SK-N-SH (cell line): ENCODE measurements around the gene UTF1. TPM values are rescaled to one million over a fixed set of nuclear protein-coding genes. Genes with fewer than 3 reads are reported as not detected.

ENCODE experiments used
- CTCF ChIA-PET: fragments of 300-600, 350-600 bp; formaldehyde crosslinking; extraction: SDS; loops from one replicate; lab custom pipeline; 2021; lab: Yijun Ruan, JAX
- POLR2A ChIA-PET: fragments of 350-600 bp; sonication (Branson Sonifier 250); formaldehyde crosslinking; extraction: SDS; loops from one replicate; lab custom pipeline; 2020; ENCODE audit warnings: antibody characterized with exemption, inconsistent platforms; lab: Yijun Ruan, JAX
- DNase-seq: peaks from one replicate; pipeline ENCODE4 v3.0.0; 2012
- H2AFZ ChIP-seq: fragments of 200-600 bp; sonication (generic); 2 replicates; pipeline ENCODE4 v1.8.1; 2016; ENCODE audit warnings: antibody characterized with exemption, mild to moderate bottlenecking, low read depth
- H3F3A ChIP-seq: fragments of 200-600 bp; sonication (generic); replicated peaks from 2 replicates; pipeline ENCODE3; 2016; ENCODE audit warnings: antibody characterized with exemption, mild to moderate bottlenecking; ENCODE audit not compliant: insufficient read depth
- H3K27ac ChIP-seq, 2 experiments: fragments of 200-500 bp in 1 of 2; fragments of 200-600 bp in 1 of 2; sonication (Bioruptor generic) in 1 of 2; sonication (generic), shearing (Covaris generic) in 1 of 2; 2 replicates each; pipeline versions ENCODE4 v1.5.1 to v1.6.1; 2014 to 2016; ENCODE audit warnings: low read depth in 2 of 2, inconsistent platforms in 1 of 2, low read length in 1 of 2, mild to moderate bottlenecking in 1 of 2, mixed read lengths in 1 of 2
- H3K27me3 ChIP-seq: fragments of 200-600 bp; sonication (generic), shearing (Covaris generic); 2 replicates; pipeline ENCODE4 v1.6.1; 2016; ENCODE audit warnings: mixed run types; ENCODE audit not compliant: insufficient read depth
- H3K36me3 ChIP-seq, 2 experiments: fragments of 200-500 bp in 1 of 2; fragments of 200-600 bp in 1 of 2; sonication (Bioruptor generic) in 1 of 2; sonication (generic) in 1 of 2; replicated peaks in 1 of 2; 2 replicates each; pipeline versions ENCODE3 to v1.5.1; 2014 to 2016; ENCODE audit warnings: low read length in 1 of 2, mild to moderate bottlenecking in 1 of 2; ENCODE audit not compliant: insufficient read depth in 2 of 2, control insufficient read depth in 1 of 2
- H3K4me1 ChIP-seq, 2 experiments: fragments of 200-500 bp in 1 of 2; fragments of 200-600 bp in 1 of 2; sonication (Bioruptor generic) in 1 of 2; sonication (generic), shearing (Covaris generic) in 1 of 2; 2 replicates each; pipeline versions ENCODE4 v1.5.1 to v1.6.1; 2014 to 2016; ENCODE audit warnings: low read depth in 1 of 2, low read length in 1 of 2, mixed run types in 1 of 2; ENCODE audit not compliant: insufficient read depth in 2 of 2, control insufficient read depth in 1 of 2
- H3K4me2 ChIP-seq: fragments of 200-600 bp; sonication (generic), shearing (Covaris generic); 2 replicates; pipeline ENCODE4 v1.6.1; 2017; ENCODE audit warnings: mixed run types
- H3K4me3 ChIP-seq, 2 experiments: fragments of 200-500 bp in 1 of 2; fragments of 200-600 bp in 1 of 2; sonication (Bioruptor generic) in 1 of 2; sonication (generic), shearing (Covaris generic) in 1 of 2; 2 replicates each; pipeline versions ENCODE4 v1.5.1 to v1.8.1; 2014 to 2016; ENCODE audit warnings: low read depth in 2 of 2, inconsistent platforms in 1 of 2, low read length in 1 of 2, mild to moderate bottlenecking in 1 of 2, mixed read lengths in 1 of 2, moderate library complexity in 1 of 2
- H3K79me2 ChIP-seq: fragments of 200-600 bp; sonication (generic); 2 replicates; pipeline ENCODE4 v1.8.1; 2017; ENCODE audit warnings: mild to moderate bottlenecking; ENCODE audit not compliant: insufficient read depth
- H3K9ac ChIP-seq: fragments of 200-600 bp; sonication (generic); 2 replicates; pipeline ENCODE4 v1.6.1; 2017; ENCODE audit warnings: mixed run types
- H3K9me2 ChIP-seq: fragments of 200-600 bp; sonication (generic); 2 replicates; pipeline ENCODE4 v1.6.1; 2017; ENCODE audit warnings: mixed run types
- H3K9me3 ChIP-seq: fragments of 200-600 bp; sonication (generic); 2 replicates; pipeline ENCODE4 v1.6.1; 2017; ENCODE audit warnings: mixed run types, mild to moderate bottlenecking, moderate library complexity
- H4K20me1 ChIP-seq: fragments of 200-600 bp; sonication (generic); 2 replicates; pipeline ENCODE4 v1.6.1; 2017; ENCODE audit warnings: mild to moderate bottlenecking, mixed run types; ENCODE audit not compliant: insufficient read depth
- ELF1 ChIP-seq: IDR thresholded peaks from 2 replicates; pipeline ENCODE4 v1.4.0; 2012
- FOXM1 ChIP-seq: IDR thresholded peaks from 2 replicates; pipeline ENCODE4 v1.4.0; 2012; ENCODE audit warnings: low read depth, mild to moderate bottlenecking
- GABPA ChIP-seq: IDR thresholded peaks from 2 replicates; pipeline ENCODE4 v1.4.0; 2012; ENCODE audit warnings: low read depth, mild to moderate bottlenecking
- NRF1 ChIP-seq: IDR thresholded peaks from 2 replicates; pipeline ENCODE4 v1.6.1; 2012; ENCODE audit warnings: low read depth, mild to moderate bottlenecking, low read length
- RAD21 ChIP-seq: IDR thresholded peaks from 2 replicates; pipeline ENCODE4 v1.6.1; 2012; ENCODE audit warnings: mild to moderate bottlenecking, low read length
- RFX5 ChIP-seq: IDR thresholded peaks from 2 replicates; pipeline ENCODE4 v1.6.1; 2012; ENCODE audit warnings: mild to moderate bottlenecking, improper control_type of control experiment, low read length
- RXRA ChIP-seq: IDR thresholded peaks from 2 replicates; pipeline ENCODE4 v1.4.0; 2012; ENCODE audit warnings: low read depth, mild to moderate bottlenecking, borderline replicate concordance
- SIN3A ChIP-seq: IDR thresholded peaks from 2 replicates; pipeline ENCODE4 v1.6.1; 2012; ENCODE audit warnings: low read depth, mild to moderate bottlenecking, low read length, moderate library complexity, borderline replicate concordance
- TAF1 ChIP-seq: IDR thresholded peaks from 2 replicates; pipeline ENCODE4 v1.6.1; 2012; ENCODE audit warnings: low read depth, mild to moderate bottlenecking, low read length, moderate library complexity, borderline replicate concordance
- TEAD4 ChIP-seq: IDR thresholded peaks from 2 replicates; pipeline ENCODE4 v1.4.0; 2012; ENCODE audit warnings: mild to moderate bottlenecking, borderline replicate concordance; ENCODE audit not compliant: insufficient read depth
- YY1 ChIP-seq: IDR thresholded peaks from 2 replicates; pipeline ENCODE4 v1.4.0; 2012; ENCODE audit warnings: low read depth, mild to moderate bottlenecking
- WGBS: methylation state at CpG from one replicate; pipeline ENCODE4 v1.1.6; 2017; ENCODE audit warnings: low lambda C conversion rate; 5-methylcytosine and 5-hydroxymethylcytosine counted together
- polyA plus RNA-seq, 3 experiments: library from polyadenylated mRNA; depleted of rRNA; stranded (reverse); fragments of >200 nt; gene quantifications; 2 replicates each; pipeline ENCODE4 v1.2.3, GENCODE V29; 2012
- TF ChIP-seq, protein P1 (sequence below): IDR thresholded peaks from 2 replicates; pipeline ENCODE4 v1.6.1; 2012; ENCODE audit warnings: mild to moderate bottlenecking, low read depth, low read length, moderate library complexity
- TF ChIP-seq, protein P2 (sequence below): fragments of 150-350 bp; IDR thresholded peaks from 2 replicates; pipeline ENCODE4 v1.6.1; 2016; ENCODE audit warnings: mild to moderate bottlenecking, low read depth, low read length
- TF ChIP-seq, protein P3 (sequence below): fragments of 200-600 bp; sonication (generic); IDR thresholded peaks from 2 replicates; pipeline ENCODE4 v1.6.1; 2017; ENCODE audit warnings: antibody characterized with exemption, mild to moderate bottlenecking, moderate library complexity

UTF1 gene
- polyA plus RNA-seq, 1 of the 3 experiments (the other 2 are of a cell fraction), result not detected

DNA sequence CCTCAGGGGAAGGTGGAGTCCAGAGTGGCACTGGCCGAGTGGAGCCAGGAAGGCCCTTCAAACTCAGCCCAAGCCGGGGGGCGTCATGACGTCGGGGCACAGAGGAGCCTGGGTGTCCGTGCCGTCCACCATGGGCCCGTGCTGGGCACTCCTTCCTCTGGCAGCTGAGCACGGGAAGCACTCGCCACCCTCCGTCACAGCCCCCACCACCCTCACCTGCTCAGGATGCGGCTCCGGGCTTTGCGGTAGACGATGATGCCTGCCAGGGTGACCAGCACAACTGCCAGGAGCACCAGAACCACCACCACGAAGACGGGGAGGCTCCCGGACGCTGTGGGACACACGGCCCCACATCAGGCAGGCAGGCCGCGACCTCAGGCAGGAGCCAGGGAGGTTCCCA, 38.5 kb downstream of the UTF1 start:
- no peaks in the 10 kb centered on the region for H3K9me3 ChIP-seq
- no peaks in the 10 kb centered on the region; a peak in 1 of 4 replicates for H3K4me1 ChIP-seq
- no peak overlapping the region for H3K4me3 ChIP-seq
- WGBS, result 97% methylated on average over 5 of the region's 22 CpGs
- no peak overlapping the region for H3K27ac ChIP-seq
- H3K27me3 ChIP-seq, result no peaks in the 10 kb centered on the region
- no peaks in the 10 kb centered on the region for H4K20me1 ChIP-seq
- no peak for DNase-seq
- H3K9me2 ChIP-seq, result no peaks in the 10 kb centered on the region
- H2AFZ ChIP-seq, result no peak overlapping the region
- TF ChIP-seq, protein P1, sequence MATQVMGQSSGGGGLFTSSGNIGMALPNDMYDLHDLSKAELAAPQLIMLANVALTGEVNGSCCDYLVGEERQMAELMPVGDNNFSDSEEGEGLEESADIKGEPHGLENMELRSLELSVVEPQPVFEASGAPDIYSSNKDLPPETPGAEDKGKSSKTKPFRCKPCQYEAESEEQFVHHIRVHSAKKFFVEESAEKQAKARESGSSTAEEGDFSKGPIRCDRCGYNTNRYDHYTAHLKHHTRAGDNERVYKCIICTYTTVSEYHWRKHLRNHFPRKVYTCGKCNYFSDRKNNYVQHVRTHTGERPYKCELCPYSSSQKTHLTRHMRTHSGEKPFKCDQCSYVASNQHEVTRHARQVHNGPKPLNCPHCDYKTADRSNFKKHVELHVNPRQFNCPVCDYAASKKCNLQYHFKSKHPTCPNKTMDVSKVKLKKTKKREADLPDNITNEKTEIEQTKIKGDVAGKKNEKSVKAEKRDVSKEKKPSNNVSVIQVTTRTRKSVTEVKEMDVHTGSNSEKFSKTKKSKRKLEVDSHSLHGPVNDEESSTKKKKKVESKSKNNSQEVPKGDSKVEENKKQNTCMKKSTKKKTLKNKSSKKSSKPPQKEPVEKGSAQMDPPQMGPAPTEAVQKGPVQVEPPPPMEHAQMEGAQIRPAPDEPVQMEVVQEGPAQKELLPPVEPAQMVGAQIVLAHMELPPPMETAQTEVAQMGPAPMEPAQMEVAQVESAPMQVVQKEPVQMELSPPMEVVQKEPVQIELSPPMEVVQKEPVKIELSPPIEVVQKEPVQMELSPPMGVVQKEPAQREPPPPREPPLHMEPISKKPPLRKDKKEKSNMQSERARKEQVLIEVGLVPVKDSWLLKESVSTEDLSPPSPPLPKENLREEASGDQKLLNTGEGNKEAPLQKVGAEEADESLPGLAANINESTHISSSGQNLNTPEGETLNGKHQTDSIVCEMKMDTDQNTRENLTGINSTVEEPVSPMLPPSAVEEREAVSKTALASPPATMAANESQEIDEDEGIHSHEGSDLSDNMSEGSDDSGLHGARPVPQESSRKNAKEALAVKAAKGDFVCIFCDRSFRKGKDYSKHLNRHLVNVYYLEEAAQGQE, result no peak
- no peak for TF ChIP-seq NRF1
- no peak for TF ChIP-seq SIN3A
- no peak for TF ChIP-seq TEAD4
- no peak for TF ChIP-seq RFX5
- no peak for TF ChIP-seq TAF1
- TF ChIP-seq FOXM1, result no peak
- no peak for TF ChIP-seq ELF1
- TF ChIP-seq, protein P2, sequence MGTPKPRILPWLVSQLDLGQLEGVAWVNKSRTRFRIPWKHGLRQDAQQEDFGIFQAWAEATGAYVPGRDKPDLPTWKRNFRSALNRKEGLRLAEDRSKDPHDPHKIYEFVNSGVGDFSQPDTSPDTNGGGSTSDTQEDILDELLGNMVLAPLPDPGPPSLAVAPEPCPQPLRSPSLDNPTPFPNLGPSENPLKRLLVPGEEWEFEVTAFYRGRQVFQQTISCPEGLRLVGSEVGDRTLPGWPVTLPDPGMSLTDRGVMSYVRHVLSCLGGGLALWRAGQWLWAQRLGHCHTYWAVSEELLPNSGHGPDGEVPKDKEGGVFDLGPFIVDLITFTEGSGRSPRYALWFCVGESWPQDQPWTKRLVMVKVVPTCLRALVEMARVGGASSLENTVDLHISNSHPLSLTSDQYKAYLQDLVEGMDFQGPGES, result no peak
- no peak for TF ChIP-seq RXRA
- TF ChIP-seq YY1, result no peak
- no peak for TF ChIP-seq GABPA
- TF ChIP-seq, protein P3, sequence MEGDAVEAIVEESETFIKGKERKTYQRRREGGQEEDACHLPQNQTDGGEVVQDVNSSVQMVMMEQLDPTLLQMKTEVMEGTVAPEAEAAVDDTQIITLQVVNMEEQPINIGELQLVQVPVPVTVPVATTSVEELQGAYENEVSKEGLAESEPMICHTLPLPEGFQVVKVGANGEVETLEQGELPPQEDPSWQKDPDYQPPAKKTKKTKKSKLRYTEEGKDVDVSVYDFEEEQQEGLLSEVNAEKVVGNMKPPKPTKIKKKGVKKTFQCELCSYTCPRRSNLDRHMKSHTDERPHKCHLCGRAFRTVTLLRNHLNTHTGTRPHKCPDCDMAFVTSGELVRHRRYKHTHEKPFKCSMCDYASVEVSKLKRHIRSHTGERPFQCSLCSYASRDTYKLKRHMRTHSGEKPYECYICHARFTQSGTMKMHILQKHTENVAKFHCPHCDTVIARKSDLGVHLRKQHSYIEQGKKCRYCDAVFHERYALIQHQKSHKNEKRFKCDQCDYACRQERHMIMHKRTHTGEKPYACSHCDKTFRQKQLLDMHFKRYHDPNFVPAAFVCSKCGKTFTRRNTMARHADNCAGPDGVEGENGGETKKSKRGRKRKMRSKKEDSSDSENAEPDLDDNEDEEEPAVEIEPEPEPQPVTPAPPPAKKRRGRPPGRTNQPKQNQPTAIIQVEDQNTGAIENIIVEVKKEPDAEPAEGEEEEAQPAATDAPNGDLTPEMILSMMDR, result no peak
- TF ChIP-seq RAD21, result no peak
- TF ChIP-seq, all 33 proteins: peak for 0
- no peaks in the 10 kb centered on the region for H3K79me2 ChIP-seq
- H3F3A ChIP-seq, result no peaks in the 10 kb centered on the region
- no peak overlapping the region for H3K9ac ChIP-seq
- H3K4me2 ChIP-seq, result no peak overlapping the region
- no peaks in the 10 kb centered on the region for H3K36me3 ChIP-seq
- ChIA-PET CTCF (no interaction called here), POLR2A (no interaction called here)
